NCI-H345 (cell line): ENCODE results near the gene IFT20.

Experiments used
- DNase-seq: peaks from one replicate; lab custom pipeline; 2025; lab: John Stamatoyannopoulos, UW

IFT20 gene, protein sequence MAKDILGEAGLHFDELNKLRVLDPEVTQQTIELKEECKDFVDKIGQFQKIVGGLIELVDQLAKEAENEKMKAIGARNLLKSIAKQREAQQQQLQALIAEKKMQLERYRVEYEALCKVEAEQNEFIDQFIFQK

GRCh38 chr17:28335201-28335958 is at the start of gene IFT20, which contains the start of gene TNFAIP1:
TSS of gene IFT20 (minus strand) at chr17:28335472. CDS start at chr17:28331985, 3,487 bp downstream.
TSS of gene TNFAIP1 (plus strand) at chr17:28335761. CDS start at chr17:28339522, 3,761 bp downstream.
- peak; percentile 100 for DNase-seq

DNA sequence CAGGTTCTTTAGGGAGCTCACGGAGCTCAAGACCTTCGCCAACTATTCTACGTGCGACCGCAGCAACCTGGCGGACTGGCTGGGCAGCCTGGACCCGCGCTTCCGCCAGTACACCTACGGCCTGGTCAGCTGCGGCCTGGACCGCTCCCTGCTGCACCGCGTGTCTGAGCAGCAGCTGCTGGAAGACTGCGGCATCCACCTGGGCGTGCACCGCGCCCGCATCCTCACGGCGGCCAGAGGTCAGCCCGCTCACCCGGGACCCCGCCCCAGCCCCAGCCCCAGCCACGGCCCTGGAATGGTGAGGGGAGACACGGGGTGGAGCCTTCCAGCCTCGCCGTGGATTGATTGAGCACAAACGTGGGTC is 49.7 kb upstream of the IFT20 start:
- DNase-seq = no peak

DNA sequence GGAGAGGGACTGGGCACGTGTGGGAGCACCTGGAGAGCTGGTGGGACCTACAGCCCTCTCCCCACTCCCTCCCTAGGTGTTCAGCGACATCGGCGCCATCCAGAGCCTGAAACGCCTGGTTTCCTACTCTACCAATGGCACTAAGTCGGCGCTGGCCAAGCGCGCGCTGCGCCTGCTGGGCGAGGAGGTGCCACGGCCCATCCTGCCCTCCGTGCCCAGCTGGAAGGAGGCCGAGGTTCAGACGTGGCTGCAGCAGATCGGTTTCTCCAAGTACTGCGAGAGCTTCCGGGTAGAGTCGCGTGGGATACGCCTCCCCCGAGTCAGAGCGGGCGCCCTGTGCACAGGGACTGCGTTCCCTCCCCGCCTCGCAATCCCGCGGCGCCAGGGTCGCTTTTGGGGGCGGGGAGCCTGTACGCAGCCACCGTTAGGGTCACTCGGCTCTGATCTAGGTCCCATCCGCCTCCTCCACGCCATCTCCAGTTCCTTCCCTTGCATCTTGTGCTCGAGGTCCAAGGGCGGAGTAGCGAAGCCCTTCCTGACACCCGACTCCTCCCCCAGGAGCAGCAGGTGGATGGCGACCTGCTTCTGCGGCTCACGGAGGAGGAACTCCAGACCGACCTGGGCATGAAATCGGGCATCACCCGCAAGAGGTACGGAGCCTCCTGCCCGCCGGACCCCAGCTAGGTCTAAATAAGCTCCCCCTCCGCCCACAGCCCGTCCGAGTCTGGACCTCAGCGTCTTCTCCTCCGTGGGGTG is 49.2 kb upstream of the IFT20 start:
- no peak for DNase-seq

GRCh38 chr17:28381141-28381825 is 46.0 kb upstream of the IFT20 start:
- DNase-seq = no peak

- DNase-seq = no peak
Measured at GRCh38 chr17:28379814-28380801, 44.8 kb upstream of the IFT20 start.

DNA sequence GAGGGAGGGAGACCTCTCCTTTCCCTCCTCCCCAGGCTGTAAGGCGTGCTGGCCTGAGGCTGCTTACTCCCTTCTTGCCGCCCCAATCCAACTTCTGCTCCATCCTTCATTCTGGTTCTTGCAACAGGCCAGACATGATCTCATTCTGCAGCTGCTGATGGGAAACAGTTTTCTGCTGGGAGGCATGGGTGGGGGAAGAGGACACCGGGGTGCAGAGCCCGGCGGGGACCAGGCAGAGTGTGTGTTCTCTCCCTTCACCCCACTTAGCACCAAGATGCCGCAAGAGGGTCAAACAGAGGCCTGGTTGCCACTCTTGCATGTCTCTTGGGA is 37.6 kb upstream of the IFT20 start:
- no peak for DNase-seq

GRCh38 chr17:28372203-28372944 is 37.1 kb upstream of the IFT20 start:
- DNase-seq = peak; percentile 32

DNA sequence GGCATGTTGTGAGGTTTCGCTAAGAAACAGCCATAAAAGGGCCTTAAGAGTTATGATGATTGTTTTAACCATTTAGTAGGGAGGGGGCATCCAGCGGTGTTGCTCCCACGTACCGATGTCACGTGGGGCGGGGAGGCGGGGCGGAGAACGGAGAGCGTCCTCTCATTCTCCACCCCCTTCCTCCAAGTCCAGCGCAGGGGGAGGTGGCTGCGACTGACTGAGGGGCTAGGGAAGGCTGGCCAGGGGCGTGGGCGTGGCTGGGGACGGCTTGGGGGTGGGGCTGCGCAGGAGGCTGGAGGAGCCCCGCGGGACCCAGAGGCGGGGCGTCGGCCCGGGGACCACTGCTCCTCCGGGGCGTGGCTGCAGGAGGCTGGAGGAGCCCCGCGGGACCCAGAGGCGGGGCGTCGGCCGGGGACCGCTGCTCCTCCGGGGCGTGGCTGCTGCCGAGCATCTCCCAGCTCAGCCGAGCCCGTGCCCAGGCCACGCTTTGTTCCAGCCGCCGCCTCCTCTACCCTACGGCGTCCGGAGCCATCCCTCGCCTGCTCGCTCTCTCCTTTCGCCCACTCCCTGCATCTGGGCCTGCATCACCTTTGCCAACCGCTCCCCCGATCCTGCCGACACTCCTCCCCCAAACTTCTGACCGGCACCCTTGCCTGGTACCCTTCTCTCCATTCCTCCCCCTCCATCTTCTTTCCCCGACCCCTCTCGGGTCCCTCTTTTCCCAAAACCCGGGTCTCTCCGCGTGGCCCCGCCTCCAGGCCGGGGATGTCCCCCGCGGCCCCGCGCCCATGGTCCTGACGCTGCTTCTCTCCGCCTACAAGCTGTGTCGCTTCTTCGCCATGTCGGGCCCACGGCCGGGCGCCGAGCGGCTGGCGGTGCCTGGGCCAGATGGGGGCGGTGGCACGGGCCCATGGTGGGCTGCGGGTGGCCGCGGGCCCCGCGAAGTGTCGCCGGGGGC is 36.3 kb upstream of the IFT20 start, which contains the start of gene SARM1:
TSS of gene SARM1 (plus strand) at position 450 of the 958 bp plus-strand sequence. CDS start at position 789, 339 bp downstream.
- peak; percentile 97 for DNase-seq

DNA sequence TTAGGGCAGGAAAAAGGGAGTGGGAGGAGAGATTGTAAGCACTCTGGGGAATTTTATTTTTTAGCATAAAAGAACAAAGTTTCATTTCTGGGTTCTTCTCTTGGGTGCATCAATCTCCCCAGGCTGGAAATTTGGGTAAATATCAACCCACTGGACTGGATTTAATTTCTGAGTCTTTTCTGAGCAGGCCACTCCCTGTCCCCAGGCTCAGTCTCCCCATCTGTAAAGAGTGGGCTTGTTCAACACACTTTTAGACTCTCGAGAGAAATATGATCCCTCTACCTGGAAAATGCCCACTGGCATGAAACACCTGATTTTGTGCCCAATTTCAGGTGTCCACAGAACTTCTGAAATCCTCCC is 35.5 kb upstream of the IFT20 start:
- DNase-seq = no peak

GRCh38 chr17:28370035-28370743 is 34.9 kb upstream of the IFT20 start, which contains the start of gene VTN:
TSS of gene VTN (minus strand) at chr17:28370307. CDS start at chr17:28370203, 104 bp downstream.
- DNase-seq = no peak

GRCh38 chr17:28369684-28370034 is 34.4 kb upstream of the IFT20 start:
- DNase-seq = peak; percentile 12

GRCh38 chr17:28368915-28369683 is 33.8 kb upstream of the IFT20 start:
- no peak for DNase-seq

GRCh38 chr17:28368306-28368831 is 33.1 kb upstream of the IFT20 start:
- no peak for DNase-seq

DNA sequence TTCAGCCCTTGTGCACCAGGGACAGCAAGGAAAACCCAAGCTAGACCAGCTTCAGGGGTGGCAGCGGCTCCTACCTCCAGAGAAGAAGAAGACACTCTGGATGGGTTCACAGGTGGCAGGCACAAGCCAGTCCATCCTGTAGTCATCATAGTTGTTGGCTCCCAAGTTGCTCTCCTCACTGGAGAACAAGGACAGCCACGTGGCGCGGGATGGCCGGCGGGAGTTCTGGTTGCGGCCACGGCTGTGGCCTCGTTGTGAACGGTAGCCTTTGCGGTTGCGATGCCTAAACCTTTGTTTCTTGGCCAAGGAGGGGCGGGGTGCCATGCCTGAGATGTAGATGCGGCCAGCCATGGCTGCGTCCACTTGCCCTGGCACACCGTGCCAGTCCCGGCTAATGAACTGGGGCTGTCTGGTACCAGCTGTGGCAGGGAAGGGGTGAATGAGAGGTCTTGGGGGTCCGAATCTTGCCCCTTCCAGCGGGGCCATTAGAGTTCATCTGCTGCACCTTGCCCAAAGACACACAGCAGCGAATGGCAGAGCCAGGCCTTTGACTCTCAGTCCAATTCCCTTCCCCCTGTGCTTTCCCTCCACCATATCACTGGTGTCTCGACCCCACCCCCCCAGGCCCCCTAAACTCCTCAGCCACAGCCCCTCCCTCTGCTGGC is 32.5 kb upstream of the IFT20 start:
- DNase-seq = no peak

DNA sequence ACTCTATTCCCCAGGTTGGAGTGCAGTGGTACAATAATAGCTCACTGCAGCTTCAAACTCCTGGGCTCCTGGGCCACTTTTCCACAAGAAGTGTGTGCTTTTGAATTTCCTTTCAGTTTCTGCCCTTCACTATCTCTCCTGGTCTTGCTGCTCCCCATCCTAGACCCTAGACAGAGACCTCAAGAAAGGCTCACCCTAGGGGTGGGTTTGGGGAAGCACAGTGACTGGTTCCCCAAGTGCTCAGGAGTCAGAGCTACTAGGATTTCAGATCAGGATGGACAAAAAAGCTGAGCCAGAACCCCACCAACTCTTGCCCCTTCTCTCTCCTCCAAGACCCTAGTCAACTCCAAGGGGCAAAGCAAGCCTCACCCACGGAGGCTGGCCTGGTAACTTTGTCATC is 31.3 kb upstream of the IFT20 start:
- no peak for DNase-seq

DNA sequence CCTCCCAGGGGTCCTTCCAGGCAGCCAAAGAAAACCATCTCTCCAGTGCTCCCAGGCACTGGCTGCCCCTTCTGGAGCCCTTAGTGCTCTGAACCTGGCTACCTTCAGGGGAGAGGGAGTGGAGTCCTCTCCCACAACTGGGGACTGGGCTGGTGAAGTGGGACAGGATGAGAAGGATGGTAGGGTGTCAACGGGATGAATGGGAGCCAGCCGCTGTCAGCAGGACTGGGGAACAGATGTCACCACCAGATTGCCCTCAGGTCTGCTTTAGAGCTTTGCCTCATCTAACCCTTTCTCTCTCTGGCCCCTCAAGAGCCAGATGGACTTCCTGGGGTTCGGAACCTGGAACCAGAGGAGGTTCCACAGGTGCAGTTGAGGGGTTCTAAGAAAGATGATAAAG is 30.2 kb upstream of the IFT20 start:
- DNase-seq = no peak
